Measurements from ENCODE around the gene SRC.

- TF ChIP-seq CTCF (optimal IDR thresholded peaks at IDR 0.05 in 1 of 3, IDR thresholded peaks at IDR 0.05 in 1 of 3, conservative IDR thresholded peaks at IDR 0.05 in 1 of 3; ENCODE audit: extremely low read depth in 1 of 3, insufficient read depth in 2 of 3, low read length in 3 of 3): no peak
- TF ChIP-seq EZH2 (IDR thresholded peaks at IDR 0.05; ENCODE audit: low read length): no peak
Observed at GRCh38 chr20:37327748-37328147, 18.2 kb upstream of the SRC start.
